HepG2 (cell line): ENCODE measurements around the gene CHML. TPM values are rescaled to one million over a fixed set of nuclear protein-coding genes. Genes with fewer than 3 reads are reported as not detected.

Source experiments
- CHD4 ChIP-seq: fragments of 200-600 bp; sonication (generic); IDR thresholded peaks from 2 replicates; pipeline ENCODE4 v1.7.0; 2017; ENCODE audit warnings: mild to moderate bottlenecking, low read length, borderline replicate concordance
- ELF4 ChIP-seq: sonication (generic); formaldehyde crosslinking; IDR thresholded peaks from 2 replicates; pipeline ENCODE4 v1.5.0; 2020; ENCODE audit warnings: missing genetic modification reagents, mild to moderate bottlenecking, moderate library complexity, borderline replicate concordance
- GFI1 ChIP-seq: sonication (generic); formaldehyde crosslinking; IDR thresholded peaks from 2 replicates; pipeline ENCODE4 v1.5.0; 2020; ENCODE audit warnings: missing genetic modification reagents, mild to moderate bottlenecking, borderline replicate concordance
- GZF1 ChIP-seq: sonication (generic); formaldehyde crosslinking; IDR thresholded peaks from 2 replicates; pipeline ENCODE4 v1.5.1; 2020; ENCODE audit warnings: mild to moderate bottlenecking, missing genetic modification reagents
- HMGA1 ChIP-seq: sonication (generic); formaldehyde crosslinking; conservative IDR thresholded peaks from 2 replicates; pipeline ENCODE4 v1.4.0; 2020; ENCODE audit warnings: missing genetic modification reagents
- KLF16 ChIP-seq, 2 experiments: sonication (generic) in 1 of 2; formaldehyde crosslinking in 1 of 2; IDR thresholded peaks; 2 replicates each; pipeline versions ENCODE4 v1.6.1 to v1.8.0; 2016 to 2023; ENCODE audit warnings: missing genetic modification reagents in 2 of 2, missing compliant biosample characterization in 1 of 2
- MED13 ChIP-seq: sonication (generic); formaldehyde crosslinking; IDR thresholded peaks from 2 replicates; pipeline ENCODE4 v1.5.0; 2020; ENCODE audit warnings: missing genetic modification reagents
- MEF2D ChIP-seq: sonication (generic); formaldehyde crosslinking; IDR thresholded peaks from 2 replicates; pipeline ENCODE4 v1.5.1; 2020; ENCODE audit warnings: mild to moderate bottlenecking, missing genetic modification reagents
- MIER2 ChIP-seq: IDR thresholded peaks from 2 replicates; pipeline ENCODE4 v1.6.1; 2016; ENCODE audit warnings: missing biosample characterization, missing genetic modification reagents
- MXD4 ChIP-seq: IDR thresholded peaks from 2 replicates; pipeline ENCODE4 v1.6.1; 2016; ENCODE audit warnings: mild to moderate bottlenecking, missing biosample characterization, missing genetic modification reagents
- NCOA5 ChIP-seq: sonication (generic); formaldehyde crosslinking; IDR thresholded peaks from 2 replicates; pipeline ENCODE4 v1.4.0; 2020; ENCODE audit warnings: missing genetic modification reagents
- NR3C1 ChIP-seq: sonication (generic); formaldehyde crosslinking; IDR thresholded peaks from 2 replicates; pipeline ENCODE4 v1.4.0; 2020; ENCODE audit warnings: missing genetic modification reagents
- RARG ChIP-seq: sonication (generic); formaldehyde crosslinking; IDR thresholded peaks from 2 replicates; pipeline ENCODE4 v1.4.0; 2020; ENCODE audit warnings: low read depth, mild to moderate bottlenecking, missing genetic modification reagents
- SALL1 ChIP-seq: sonication (generic); formaldehyde crosslinking; IDR thresholded peaks from 2 replicates; pipeline ENCODE4 v1.8.0; 2022; ENCODE audit warnings: mild to moderate bottlenecking, missing genetic modification reagents
- SNAPC2 ChIP-seq: sonication (generic); formaldehyde crosslinking; IDR thresholded peaks from 2 replicates; pipeline ENCODE4 v1.8.1; 2022; ENCODE audit warnings: mild to moderate bottlenecking, missing genetic modification reagents
- SP4 ChIP-seq: sonication (generic); formaldehyde crosslinking; IDR thresholded peaks from 2 replicates; pipeline ENCODE4 v1.8.1; 2023; ENCODE audit warnings: mild to moderate bottlenecking, missing genetic modification reagents
- TAF1 ChIP-seq: sonication (generic); formaldehyde crosslinking; IDR thresholded peaks from 2 replicates; pipeline ENCODE4 v1.4.0; 2020; ENCODE audit warnings: missing genetic modification reagents
- TBL1XR1 ChIP-seq: fragments of 150-350 bp; IDR thresholded peaks from 2 replicates; pipeline ENCODE4 v1.6.1; 2014; ENCODE audit warnings: borderline replicate concordance, low read length; ENCODE audit not compliant: partially characterized antibody
- ZBTB1 ChIP-seq: sonication (generic); formaldehyde crosslinking; IDR thresholded peaks from 2 replicates; pipeline ENCODE4 v1.4.0; 2020; ENCODE audit warnings: missing genetic modification reagents, borderline replicate concordance
- ZFX ChIP-seq: sonication (generic); formaldehyde crosslinking; IDR thresholded peaks from 2 replicates; pipeline ENCODE4 v1.4.0; 2020; ENCODE audit warnings: mild to moderate bottlenecking, low read depth, missing genetic modification reagents, moderate library complexity
- ZKSCAN5 ChIP-seq: sonication (generic); formaldehyde crosslinking; IDR thresholded peaks from 2 replicates; pipeline ENCODE4 v1.5.1; 2020; ENCODE audit warnings: mild to moderate bottlenecking, missing genetic modification reagents
- ZNF17 ChIP-seq: sonication (generic); formaldehyde crosslinking; IDR thresholded peaks from 2 replicates; pipeline ENCODE4 v1.5.0; 2020; ENCODE audit warnings: mild to moderate bottlenecking, missing genetic modification reagents
- ZNF296 ChIP-seq: sonication (generic); formaldehyde crosslinking; conservative IDR thresholded peaks from 2 replicates; pipeline ENCODE4 v1.5.0; 2020; ENCODE audit warnings: mild to moderate bottlenecking, missing genetic modification reagents
- ZNF30 ChIP-seq: sonication (generic); formaldehyde crosslinking; IDR thresholded peaks from 2 replicates; pipeline ENCODE4 v1.5.0; 2020; ENCODE audit warnings: mild to moderate bottlenecking, missing genetic modification reagents
- ZNF367 ChIP-seq: sonication (generic); formaldehyde crosslinking; IDR thresholded peaks from 2 replicates; pipeline ENCODE4 v1.4.0; 2020; ENCODE audit warnings: missing genetic modification reagents, borderline replicate concordance
- ZNF382 ChIP-seq: sonication (generic); formaldehyde crosslinking; IDR thresholded peaks from 2 replicates; pipeline ENCODE4 v1.5.0; 2020; ENCODE audit warnings: missing genetic modification reagents, mild to moderate bottlenecking, borderline replicate concordance
- ZNF451 ChIP-seq: sonication (generic); formaldehyde crosslinking; IDR thresholded peaks from 2 replicates; pipeline ENCODE4 v1.5.0; 2020; ENCODE audit warnings: mild to moderate bottlenecking, missing genetic modification reagents
- ZNF619 ChIP-seq: sonication (generic); formaldehyde crosslinking; IDR thresholded peaks from 2 replicates; pipeline ENCODE4 v1.4.0; 2020; ENCODE audit warnings: mild to moderate bottlenecking, missing genetic modification reagents
- ZNF703 ChIP-seq: sonication (generic); formaldehyde crosslinking; IDR thresholded peaks from 2 replicates; pipeline ENCODE4 v1.5.1; 2020; ENCODE audit warnings: missing genetic modification reagents, mild to moderate bottlenecking, moderate library complexity, borderline replicate concordance
- ZNF740 ChIP-seq: sonication (generic); formaldehyde crosslinking; IDR thresholded peaks from 2 replicates; pipeline ENCODE4 v1.4.0; 2020; ENCODE audit warnings: missing genetic modification reagents
- ZNF772 ChIP-seq: sonication (generic); formaldehyde crosslinking; IDR thresholded peaks from 2 replicates; pipeline ENCODE4 v1.5.0; 2020; ENCODE audit warnings: mild to moderate bottlenecking, missing genetic modification reagents
- ZNF777 ChIP-seq: sonication (generic); formaldehyde crosslinking; IDR thresholded peaks from 2 replicates; pipeline ENCODE4 v1.4.0; 2020; ENCODE audit warnings: missing genetic modification reagents
- ZSCAN12 ChIP-seq: sonication (generic); formaldehyde crosslinking; IDR thresholded peaks from 2 replicates; pipeline ENCODE4 v1.9.0; 2021; ENCODE audit warnings: mild to moderate bottlenecking, missing genetic modification reagents
- polyA plus RNA-seq, 8 experiments: library from polyadenylated mRNA; depleted of rRNA in 3 of 8; stranded (reverse) in 7 of 8; unstranded in 1 of 8; fragments of >200 nt; fragmentation: Illumina TruSeq in 4 of 8; extraction: Trizol in 4 of 8; gene quantifications; 2 replicates each; pipeline versions ENCODE4 v1.2.1 to v1.2.3, GENCODE V29; 2011 to 2016; ENCODE audit warnings: low read depth in 4 of 8, missing spikeins in 1 of 8, mixed read lengths in 1 of 8; ENCODE audit not compliant: insufficient read depth in 1 of 8
- total RNA-seq, 5 experiments: library from RNA; depleted of rRNA; stranded (reverse); fragments of >200 nt; fragmentation: Illumina TruSeq; extraction: Trizol; gene quantifications; 2 replicates each; pipeline ENCODE4 v1.2.3, GENCODE V29; 2016; ENCODE audit warnings: low read depth in 1 of 5
- TF ChIP-seq, protein P1 (sequence below): sonication (generic); formaldehyde crosslinking; IDR thresholded peaks from 2 replicates; pipeline ENCODE4 v1.4.0; 2020; ENCODE audit warnings: missing genetic modification reagents, low read depth, mild to moderate bottlenecking, borderline replicate concordance

The CHML gene
- total and polyA plus RNA-seq, 2 of the 13 experiments (the other 11 are each of a cell fraction or from before 2014, with no cell fraction given): 5.2 to 16.7 TPM

DNA sequence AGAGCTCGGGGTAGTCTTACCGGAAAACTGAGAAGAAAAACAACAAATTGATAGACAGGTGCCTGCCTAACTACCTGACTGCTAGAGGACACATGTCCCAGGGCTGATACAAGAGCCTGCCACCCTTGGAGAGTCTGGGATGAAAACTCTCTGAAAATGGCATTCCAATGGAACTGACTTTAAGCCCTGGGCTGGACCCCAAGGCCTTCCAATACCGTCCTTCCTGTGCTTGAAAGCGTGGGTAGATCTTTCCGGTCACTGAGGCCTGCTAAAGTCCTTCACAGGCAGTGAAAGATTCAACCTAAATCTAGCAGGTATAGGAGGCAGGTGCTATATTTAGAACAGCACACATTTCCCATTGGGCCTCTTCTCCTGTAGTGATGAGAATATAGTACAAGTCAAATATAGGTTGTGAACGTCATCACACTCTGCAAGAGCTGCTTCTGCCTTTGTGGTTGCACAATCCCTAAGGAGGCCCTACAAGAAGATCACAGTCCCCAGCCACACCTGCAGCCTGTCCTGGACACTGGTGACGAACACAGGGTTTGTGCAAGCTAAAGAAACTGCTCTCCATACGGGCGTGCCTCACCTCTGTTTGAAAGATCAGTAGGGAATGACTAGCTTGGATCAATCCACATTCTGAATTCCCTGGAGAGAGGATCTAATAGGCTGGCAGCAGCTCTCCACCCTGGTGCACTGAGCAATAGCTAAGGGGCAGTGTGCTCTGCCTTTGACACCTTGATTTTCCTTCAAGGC is 876 bp upstream of the CHML start (continued):
- TF ChIP-seq GFI1 (CRISPR knock-in tag) (no peak), SNAPC2 (no peak), MED13 (CRISPR knock-in tag) (no peak), HMGA1 (CRISPR knock-in tag) (no peak), ZNF296 (no peak), MIER2 (no peak), TBL1XR1 (no peak), KLF16 (CRISPR knock-in tag; IDR thresholded peaks at IDR 0.05) (no peak), CHD4 (no peak), MEF2D (CRISPR knock-in tag) (peak; percentile 66; the same call in 1 of the 2 replicates), ZNF451 (no peak), ELF4 (CRISPR knock-in tag) (no peak), NCOA5 (no peak), ZNF382 (CRISPR knock-in tag) (no peak), ZNF367 (CRISPR knock-in tag) (no peak), TAF1 (no peak; the same call in none of the 2 replicates), ZNF772 (CRISPR knock-in tag) (no peak), ZBTB1 (no peak), ZSCAN12 (CRISPR knock-in tag) (no peak), ZNF30 (CRISPR knock-in tag) (no peak), SALL1 (CRISPR knock-in tag) (peak; percentile 47; the same call in 1 of the 2 replicates), MXD4 (CRISPR knock-in tag) (no peak), ZFX (CRISPR knock-in tag) (peak; percentile 78), RARG (no peak), ZNF740 (CRISPR knock-in tag) (no peak), SP4 (CRISPR knock-in tag) (no peak), ZKSCAN5 (CRISPR knock-in tag) (no peak), ZNF619 (CRISPR knock-in tag) (no peak), ZNF17 (CRISPR knock-in tag) (no peak), GZF1 (no peak), ZNF703 (CRISPR knock-in tag) (no peak), ZNF777 (CRISPR knock-in tag) (no peak), NR3C1 (CRISPR knock-in tag) (no peak)
- TF ChIP-seq, protein P1, sequence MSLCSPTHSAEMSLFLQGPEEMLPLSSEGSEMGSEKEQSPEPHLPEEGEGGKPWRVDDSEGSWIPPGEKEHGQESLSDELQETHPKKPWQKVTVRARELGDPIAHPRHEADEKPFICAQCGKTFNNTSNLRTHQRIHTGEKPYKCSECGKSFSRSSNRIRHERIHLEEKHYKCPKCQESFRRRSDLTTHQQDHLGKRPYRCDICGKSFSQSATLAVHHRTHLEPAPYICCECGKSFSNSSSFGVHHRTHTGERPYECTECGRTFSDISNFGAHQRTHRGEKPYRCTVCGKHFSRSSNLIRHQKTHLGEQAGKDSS (CRISPR knock-in tag): peak; percentile 60; the same call in 1 of the 2 replicates
